BLaER1 treated with 17β-estradiol and CSF1 and Interleukin-3, amounts not matched to agents 10 nM and 100 nM (cell line): ENCODE data around the gene SLC25A11.
"Not testable (repeated sequence)": the region's sequence is repeated elsewhere in the genome, so short reads cannot be mapped to it uniquely, and the experiment has no call there.

ENCODE experiments used
- H3K27ac ChIP-seq, 11 experiments: shearing (Covaris generic); formaldehyde crosslinking; 2 replicates each; pipeline ENCODE4 v1.8.1; 2022
- H3K27me3 ChIP-seq, 11 experiments: shearing (Covaris generic); formaldehyde crosslinking; 2 replicates each; pipeline ENCODE4 v1.8.1; 2022
- H3K36me3 ChIP-seq, 11 experiments: shearing (Covaris generic); formaldehyde crosslinking; 2 replicates each; pipeline ENCODE4 v1.8.1; 2022
- H3K4me1 ChIP-seq, 10 experiments: shearing (Covaris generic); formaldehyde crosslinking; 2 replicates each; pipeline ENCODE4 v1.8.1; 2022
- H3K4me2 ChIP-seq, 11 experiments: shearing (Covaris generic); formaldehyde crosslinking; 2 replicates each; pipeline ENCODE4 v1.8.1; 2022
- H3K4me3 ChIP-seq, 10 experiments: shearing (Covaris generic); formaldehyde crosslinking; 2 replicates each; pipeline ENCODE4 v1.8.1; 2022
- H3K9ac ChIP-seq, 11 experiments: shearing (Covaris generic); formaldehyde crosslinking; 2 replicates each; pipeline ENCODE4 v1.8.1; 2022
- H3K9me3 ChIP-seq, 11 experiments: shearing (Covaris generic); formaldehyde crosslinking; replicated peaks in 1 of 11; 2 replicates each; pipeline ENCODE4 v1.8.1; 2022
- H4K20me1 ChIP-seq, 11 experiments: shearing (Covaris generic); formaldehyde crosslinking; 2 replicates each; pipeline ENCODE4 v1.8.1; 2022
- Cebpa-rat ChIP-seq, 11 experiments: shearing (Covaris generic); IDR thresholded peaks; 2 replicates each; pipeline ENCODE4 v1.8.1; 2022

The SLC25A11 gene

GRCh38 chr17:4921320-4921719 lies 18.5 kb downstream of the SLC25A11 start:
- Histone ChIP-seq H3K27me3 (no peaks in the 10 kb centered on the region), H3K4me1 (peaks cover 0 to 29% (median 12%) of the 10 kb centered on the region in 10 experiments; a peak in 14 of 20 replicates), H3K36me3 (no peaks in the 10 kb centered on the region), H4K20me1 (no peaks in the 10 kb centered on the region), H3K4me2 (peak overlapping the region in 3 of 11 experiments; percentile 48 to 66 (median 60); a peak in 3 of 22 replicates), H3K9me3 (no peaks in the 10 kb centered on the region), H3K9ac (no peak overlapping the region), H3K4me3 (no peak overlapping the region), H3K27ac (no peak overlapping the region)
- TF ChIP-seq Cebpa-rat (IDR thresholded peaks at IDR 0.05), result no peak

- no peaks in the 10 kb centered on the region for H3K36me3 ChIP-seq
- H3K27me3 ChIP-seq, result no peaks in the 10 kb centered on the region
- no peaks in the 10 kb centered on the region for H4K20me1 ChIP-seq
- peak overlapping the region in 5 of 11 experiments; percentile 19 to 57 (median 31); a peak in 8 of 22 replicates for H3K27ac ChIP-seq
- H3K9me3 ChIP-seq, result no peaks in the 10 kb centered on the region
- peaks cover 0 to 27% (median 12%) of the 10 kb centered on the region in 10 experiments; a peak in 14 of 20 replicates for H3K4me1 ChIP-seq
- no peak overlapping the region for H3K4me3 ChIP-seq
- peak overlapping the region in 9 of 11 experiments; percentile 12 to 66 (median 48); a peak in 14 of 22 replicates for H3K4me2 ChIP-seq
- H3K9ac ChIP-seq, result peak overlapping the region in 1 of 11 experiments; percentile 7; a peak in 2 of 22 replicates
- peak in 6 of 11 experiments; percentile 20 to 67 (median 49); a peak in 7 of 22 replicates for TF ChIP-seq Cebpa-rat (IDR thresholded peaks at IDR 0.05)
These were observed 19.3 kb downstream of the SLC25A11 start for GRCh38 chr17:4920351-4921048.

GRCh38 chr17:4919511-4920047 lies 20.3 kb downstream of the SLC25A11 start:
- H3K9me3 ChIP-seq, result no peaks in the 10 kb centered on the region
- no peaks in the 10 kb centered on the region for H4K20me1 ChIP-seq
- H3K4me3 ChIP-seq, result no peak overlapping the region
- H3K9ac ChIP-seq, result peak overlapping the region in 1 of 11 experiments; percentile 7; a peak in 1 of 22 replicates
- peaks cover 0 to 27% (median 12%) of the 10 kb centered on the region in 10 experiments; a peak in 14 of 20 replicates for H3K4me1 ChIP-seq
- peak overlapping the region in 5 of 11 experiments; percentile 18 to 66 (median 56); a peak in 6 of 22 replicates for H3K4me2 ChIP-seq
- no peaks in the 10 kb centered on the region for H3K27me3 ChIP-seq
- no peaks in the 10 kb centered on the region for H3K36me3 ChIP-seq
- peak overlapping the region in 4 of 11 experiments; percentile 8 to 38 (median 19); a peak in 8 of 22 replicates for H3K27ac ChIP-seq
- no peak for TF ChIP-seq Cebpa-rat (IDR thresholded peaks at IDR 0.05)

DNA sequence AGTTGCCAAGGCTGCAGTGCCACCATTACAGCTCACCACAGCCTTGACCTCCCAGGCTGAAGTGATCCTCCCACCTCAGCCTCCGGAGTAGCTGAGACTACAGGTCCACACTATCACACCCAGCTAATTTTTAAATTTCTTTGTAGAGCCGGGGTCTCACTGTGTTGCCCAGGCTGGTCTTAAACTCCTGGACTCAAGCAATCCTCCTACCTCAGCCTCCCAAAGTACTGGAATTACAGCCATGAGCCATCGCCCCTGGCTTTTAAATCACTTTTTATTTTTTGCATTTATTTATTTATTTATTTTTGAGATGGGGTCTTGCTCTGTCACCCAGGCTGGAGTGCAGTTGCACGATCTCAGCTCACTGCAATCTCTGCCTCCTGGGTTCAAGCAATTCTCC lies 25.3 kb downstream of the SLC25A11 start:
- H3K27me3 ChIP-seq, H3K4me3 ChIP-seq, H3K27ac ChIP-seq, H4K20me1 ChIP-seq, H3K4me2 ChIP-seq, H3K9ac ChIP-seq, H3K9me3 ChIP-seq, H3K36me3 ChIP-seq: not testable (repeated sequence)
- H3K4me1 ChIP-seq, result peaks cover 6 to 13% (median 9%) of the 10 kb centered on the region in 10 experiments

DNA sequence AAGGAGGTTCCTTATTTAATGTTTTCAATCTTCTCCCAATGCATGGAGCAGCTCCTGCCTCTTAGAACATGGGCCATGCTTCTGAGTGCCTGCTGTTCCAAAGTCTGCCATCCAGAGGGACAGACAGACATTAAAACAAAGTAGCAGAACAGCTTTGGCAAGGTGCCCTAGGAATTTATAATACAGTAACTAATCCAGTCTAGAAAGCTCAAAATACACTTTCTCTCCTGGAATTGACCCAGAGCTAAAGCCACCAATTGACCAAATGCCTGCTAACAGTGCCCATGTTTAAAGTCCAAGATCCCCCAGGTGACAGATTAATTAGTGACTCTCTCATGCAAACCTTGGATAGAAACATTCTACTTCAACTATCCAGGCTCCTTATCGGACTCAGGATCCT lies 25.9 kb downstream of the SLC25A11 start:
- no peak overlapping the region for H3K4me3 ChIP-seq

GRCh38 chr17:4908711-4909496 lies 30.9 kb downstream of the SLC25A11 start:
- Histone ChIP-seq H3K27ac (peak overlapping the region in 10 of 11 experiments; percentile 49 to 71 (median 65); a peak in 20 of 22 replicates), H3K4me3 (no peak overlapping the region)

More for the DNA sequence above, 25.9 kb downstream of the SLC25A11 start:
- no peak overlapping the region for H3K9ac ChIP-seq
- no peaks in the 10 kb centered on the region for H3K27me3 ChIP-seq
- no peak overlapping the region for H3K4me2 ChIP-seq
- H4K20me1 ChIP-seq, result no peaks in the 10 kb centered on the region
- TF ChIP-seq Cebpa-rat (IDR thresholded peaks at IDR 0.05), result no peak
- no peaks in the 10 kb centered on the region for H3K9me3 ChIP-seq
- H3K36me3 ChIP-seq, result no peaks in the 10 kb centered on the region
- no peak overlapping the region for H3K27ac ChIP-seq
- peaks cover 8 to 18% (median 13%) of the 10 kb centered on the region in 10 experiments for H3K4me1 ChIP-seq

GRCh38 chr17:4908301-4908700 lies 31.5 kb downstream of the SLC25A11 start:
- Histone ChIP-seq H3K4me1 (peaks cover 21 to 35% (median 28%) of the 10 kb centered on the region in 10 experiments), H3K27me3 (no peaks in the 10 kb centered on the region), H3K9me3 (no peaks in the 10 kb centered on the region), H4K20me1 (no peaks in the 10 kb centered on the region; a peak in 1 of 22 replicates), H3K27ac (peak overlapping the region in 10 of 11 experiments; percentile 49 to 71 (median 65); a peak in 19 of 22 replicates), H3K4me3 (no peak overlapping the region), H3K4me2 (peak overlapping the region; percentile 52 to 78 (median 71)), H3K36me3 (no peaks in the 10 kb centered on the region), H3K9ac (peak overlapping the region; percentile 1 to 66 (median 49); a peak in 18 of 22 replicates)
- no peak for TF ChIP-seq Cebpa-rat (IDR thresholded peaks at IDR 0.05)

More at GRCh38 chr17:4908711-4909496, 30.9 kb downstream of the SLC25A11 start:
- H3K4me1 ChIP-seq, result peaks cover 18 to 31% (median 24%) of the 10 kb centered on the region in 10 experiments
- no peak for TF ChIP-seq Cebpa-rat (IDR thresholded peaks at IDR 0.05)
- no peaks in the 10 kb centered on the region for H3K9me3 ChIP-seq
- no peaks in the 10 kb centered on the region for H3K27me3 ChIP-seq
- H3K9ac ChIP-seq, result peak overlapping the region; percentile 21 to 66 (median 49); a peak in 20 of 22 replicates
- no peaks in the 10 kb centered on the region for H4K20me1 ChIP-seq
- H3K4me2 ChIP-seq, result peak overlapping the region; percentile 52 to 78 (median 71)
- no peaks in the 10 kb centered on the region for H3K36me3 ChIP-seq

DNA sequence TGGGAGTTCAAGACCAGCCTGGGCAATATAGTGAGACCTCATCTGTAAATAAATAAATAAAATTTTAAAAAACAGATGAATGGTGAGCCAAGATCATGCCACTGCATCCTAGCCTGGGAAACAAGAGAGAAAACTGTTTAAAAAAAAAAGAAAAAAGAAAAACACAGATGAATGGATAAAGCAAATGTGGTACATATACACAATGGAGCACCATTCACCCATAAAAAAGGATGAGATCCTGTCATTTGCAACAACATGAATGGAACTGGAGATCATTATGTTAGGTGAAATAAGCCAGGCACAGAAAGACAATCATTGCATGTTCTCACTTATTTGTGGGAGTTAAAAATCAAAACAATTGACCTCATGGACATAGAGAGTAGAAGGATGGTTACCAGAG lies 33.2 kb downstream of the SLC25A11 start:
- not testable (repeated sequence) for H3K4me3 ChIP-seq, H3K4me2 ChIP-seq, H4K20me1 ChIP-seq, H3K36me3 ChIP-seq, H3K9ac ChIP-seq, H3K9me3 ChIP-seq, H3K27me3 ChIP-seq, H3K27ac ChIP-seq
- peaks cover 34 to 44% (median 38%) of the 10 kb centered on the region in 10 experiments for H3K4me1 ChIP-seq
